Measurements from ENCODE around the gene ZNF462.
A peak's percentile ranks its signal among the peaks of the same experiment; 100 is the strongest.

The ZNF462 gene

DNA sequence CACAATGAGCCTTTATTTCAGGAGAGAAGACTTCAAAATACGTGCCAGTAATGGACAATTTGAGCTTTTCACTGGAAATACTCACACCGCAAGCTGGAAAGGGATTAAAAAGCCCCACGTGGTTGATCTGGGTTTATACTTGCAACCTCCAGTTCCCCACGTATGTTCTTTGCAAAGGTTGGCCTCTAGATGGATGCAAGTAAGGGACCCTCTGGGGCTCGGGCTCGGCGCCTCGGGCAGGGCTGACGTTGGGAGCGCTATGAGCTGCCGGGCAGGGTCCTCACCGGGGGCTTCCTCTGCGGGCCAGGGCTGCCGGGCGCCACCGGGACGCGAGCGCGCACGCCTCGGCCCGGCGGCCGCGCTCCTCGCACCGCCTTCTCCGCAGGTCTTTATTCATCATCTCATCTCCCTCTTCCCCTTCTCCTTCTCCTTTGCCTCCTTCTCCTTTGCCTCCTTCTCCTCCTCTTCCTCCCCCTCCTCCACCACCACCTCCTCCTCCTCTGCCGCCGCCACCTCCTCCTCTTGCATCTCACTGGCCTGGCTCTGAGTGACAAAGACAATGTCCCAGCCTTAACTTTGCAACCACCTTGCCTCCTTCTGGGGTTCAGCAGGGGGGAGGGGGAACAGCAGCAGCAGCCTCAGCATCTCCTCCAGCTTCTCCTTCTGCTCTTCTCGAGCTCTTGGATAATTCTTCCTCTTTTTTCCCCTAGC lies 701 bp upstream of the ZNF462 start:
- no peak for DNase-seq

DNA sequence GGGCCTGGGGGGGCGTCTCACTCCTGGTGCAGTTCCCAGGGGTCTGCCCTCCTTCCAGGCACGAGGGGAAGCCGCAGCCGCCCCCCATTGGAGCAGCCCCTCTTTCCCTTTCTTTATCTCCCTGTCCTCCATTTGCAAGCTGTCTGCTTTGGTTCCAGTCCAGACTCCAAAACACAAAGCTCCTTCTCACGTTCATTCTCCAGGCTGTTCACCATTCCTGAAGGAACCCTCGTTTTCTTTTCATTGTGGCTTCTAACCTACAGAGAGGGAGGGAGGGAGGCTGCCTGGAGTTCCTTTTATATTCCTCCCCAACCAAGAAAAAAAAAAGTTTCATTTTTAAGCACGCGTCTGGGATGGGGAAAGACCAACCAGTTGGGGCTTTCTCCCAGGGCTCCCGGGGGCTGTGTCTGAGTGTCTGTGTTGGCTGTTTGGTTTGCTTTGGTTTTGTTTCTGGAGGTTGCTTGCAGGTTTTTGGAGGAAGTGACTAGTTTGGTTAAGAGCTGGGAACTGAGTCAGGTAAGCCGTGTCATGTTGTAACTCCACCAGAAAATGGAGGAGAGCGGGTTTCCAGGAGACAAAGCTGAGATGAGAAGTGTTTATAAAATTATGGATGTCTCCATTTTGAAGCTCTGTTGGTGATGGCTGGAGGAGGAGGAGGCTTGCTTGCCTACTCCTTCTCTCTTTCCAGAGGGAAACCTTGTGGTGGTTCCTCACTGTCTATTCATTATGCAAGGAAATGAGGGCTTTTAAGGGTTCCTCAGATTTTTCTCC lies 1.6 kb downstream of the ZNF462 start:
- peak; percentile 7 for DNase-seq

DNA sequence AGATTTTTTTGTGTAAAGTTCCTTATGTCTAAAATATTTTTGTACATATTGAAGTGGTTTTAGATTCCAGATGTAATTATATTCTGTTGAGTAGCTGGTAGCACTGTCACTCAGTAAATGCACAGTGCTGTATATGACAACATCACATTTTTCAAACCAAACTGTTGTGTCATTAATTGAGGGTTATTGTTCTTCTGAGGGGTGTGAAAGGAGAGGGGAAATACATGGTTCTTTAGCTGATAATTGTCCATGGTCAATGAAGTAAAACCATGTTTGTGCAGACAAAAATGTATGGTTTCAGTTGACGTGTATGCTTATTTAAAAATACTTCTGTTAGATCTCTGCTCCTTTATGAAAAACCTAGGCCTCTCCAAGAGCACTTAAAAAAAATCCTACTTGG lies 3.3 kb downstream of the ZNF462 start:
- no peak for DNase-seq

DNA sequence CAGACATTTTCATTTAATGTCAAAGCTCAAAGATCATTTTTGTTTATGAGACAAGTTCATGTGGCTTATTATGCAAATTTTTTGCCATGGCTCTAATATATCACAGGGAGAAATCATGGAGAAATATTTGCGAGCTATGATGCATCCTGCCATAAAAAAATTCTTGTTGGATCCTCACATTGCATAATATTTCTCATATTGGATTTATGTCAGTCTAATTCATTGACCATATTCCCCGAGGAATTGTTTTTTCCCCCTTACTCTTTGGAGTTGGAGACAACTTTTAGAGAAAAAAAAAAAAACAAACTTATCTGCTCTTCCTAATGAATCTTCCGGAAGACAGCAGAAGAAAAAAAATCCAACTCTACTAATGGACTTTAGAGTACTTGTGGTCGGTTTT lies 4.3 kb downstream of the ZNF462 start:
- DNase-seq = no peak

DNA sequence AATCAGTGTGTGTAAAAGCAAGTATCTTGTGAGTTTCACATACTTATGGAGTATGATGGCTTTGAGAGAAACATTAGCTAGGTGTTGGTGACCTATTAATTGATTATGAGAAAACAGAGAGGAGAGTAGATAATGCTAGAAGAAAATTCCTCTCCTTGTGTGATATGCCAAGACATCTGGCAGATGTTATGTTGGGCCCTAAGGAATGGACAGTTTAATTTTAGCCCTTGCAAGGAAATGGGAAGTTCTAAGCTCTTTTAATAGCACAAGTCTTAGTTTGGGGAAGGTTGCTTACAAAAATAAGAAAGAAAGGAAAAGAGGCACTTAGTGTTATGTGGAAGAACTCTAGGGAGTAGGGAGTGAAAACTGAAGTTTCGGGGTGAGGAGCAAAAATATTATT lies 5.1 kb downstream of the ZNF462 start:
- no peak for DNase-seq

DNA sequence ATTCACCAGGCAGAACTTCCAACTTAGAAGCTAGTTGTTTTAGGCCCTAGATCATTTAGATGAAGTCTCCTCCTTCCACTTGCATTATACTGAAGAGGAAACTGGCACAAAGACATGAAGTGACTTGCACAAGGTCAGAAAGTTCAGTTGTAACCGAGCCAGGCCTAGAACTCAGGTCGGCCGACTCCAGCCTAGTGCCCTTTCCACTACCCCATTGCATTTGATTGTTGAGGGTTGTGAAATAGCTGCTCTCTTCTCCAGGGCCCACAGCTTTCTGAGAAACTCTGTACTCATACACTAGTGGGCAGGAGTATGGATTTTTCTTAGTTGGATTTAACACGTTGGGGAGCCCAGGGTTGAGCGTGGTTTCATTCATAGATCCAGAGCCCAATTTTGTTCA lies 5.6 kb downstream of the ZNF462 start:
- DNase-seq = no peak

DNA sequence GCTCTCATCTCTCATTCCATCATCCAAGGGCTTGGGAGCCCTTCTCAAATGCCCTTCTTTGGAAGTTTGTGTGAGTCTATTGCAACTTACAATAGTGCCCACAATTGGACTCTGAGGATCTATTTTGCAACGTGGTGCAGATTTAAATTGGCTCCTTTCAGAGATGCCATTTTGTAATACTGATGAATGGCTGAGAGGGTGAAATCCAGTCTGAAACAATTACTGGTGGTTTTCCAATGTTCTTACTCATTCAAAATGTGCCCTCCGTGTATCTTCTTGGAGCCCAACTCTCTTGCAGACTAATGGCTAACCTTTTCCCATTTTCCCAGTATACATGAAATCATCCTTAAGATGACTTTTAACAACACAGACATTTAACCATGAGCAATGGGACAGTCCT lies 6.1 kb downstream of the ZNF462 start:
- no peak for DNase-seq

DNA sequence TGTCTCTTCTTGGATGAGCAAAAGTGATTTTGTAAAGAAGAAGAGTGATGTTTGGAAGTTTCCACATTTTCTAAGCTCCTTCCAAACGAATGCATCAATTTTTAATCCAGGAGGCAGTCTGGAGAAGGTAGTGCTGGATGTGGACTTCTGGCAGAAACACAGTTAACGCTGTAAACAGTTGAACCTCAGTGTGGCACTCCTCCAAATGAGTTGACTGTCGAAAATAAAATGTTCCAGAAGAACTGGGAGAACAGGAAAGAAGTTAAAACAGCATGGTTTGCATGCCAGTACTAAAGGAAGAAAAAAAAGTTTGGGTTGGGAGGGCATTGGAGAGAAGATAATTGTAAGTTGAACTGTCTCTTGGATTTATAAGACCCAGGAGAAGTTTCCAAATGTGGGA lies 6.5 kb downstream of the ZNF462 start:
- no peak for DNase-seq

DNA sequence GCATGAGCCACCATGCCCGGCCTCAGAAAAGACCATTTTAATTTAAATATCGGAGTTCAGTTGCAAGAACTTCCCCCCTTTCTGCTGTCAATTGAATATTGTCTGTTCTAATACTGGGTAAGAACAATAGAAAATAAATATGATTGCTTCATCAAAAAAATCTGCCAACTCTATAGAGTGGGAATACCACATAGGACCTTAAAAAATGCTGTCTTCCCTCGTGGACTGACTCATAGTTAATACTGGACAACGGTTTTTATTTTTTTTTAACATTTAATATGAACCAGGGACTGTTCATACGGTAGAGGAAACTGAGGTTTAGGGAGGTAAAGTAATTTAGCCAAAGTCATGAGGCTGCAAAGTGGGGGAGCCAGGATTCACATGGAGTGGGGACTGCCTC lies 9.7 kb downstream of the ZNF462 start:
- no peak for DNase-seq

DNA sequence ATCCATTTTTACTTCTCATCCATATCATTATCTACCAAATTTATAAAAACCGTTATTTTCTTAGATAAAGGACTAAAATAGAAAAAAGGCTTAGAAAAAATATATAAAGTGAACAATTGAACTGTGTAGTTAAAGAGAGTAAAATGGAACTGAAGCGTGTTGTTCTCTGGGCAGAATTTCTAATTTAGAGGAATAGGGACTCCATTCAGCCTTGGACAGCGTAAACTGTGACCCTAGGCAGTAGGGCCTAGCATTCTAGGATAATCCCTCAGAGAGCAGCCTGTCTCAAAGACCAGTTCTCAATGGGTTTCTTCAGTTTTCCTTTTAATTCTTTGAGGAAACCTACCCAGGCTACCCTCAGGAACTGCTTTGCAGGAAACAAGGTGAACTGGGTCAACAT lies 11.1 kb downstream of the ZNF462 start:
- no peak for DNase-seq

DNA sequence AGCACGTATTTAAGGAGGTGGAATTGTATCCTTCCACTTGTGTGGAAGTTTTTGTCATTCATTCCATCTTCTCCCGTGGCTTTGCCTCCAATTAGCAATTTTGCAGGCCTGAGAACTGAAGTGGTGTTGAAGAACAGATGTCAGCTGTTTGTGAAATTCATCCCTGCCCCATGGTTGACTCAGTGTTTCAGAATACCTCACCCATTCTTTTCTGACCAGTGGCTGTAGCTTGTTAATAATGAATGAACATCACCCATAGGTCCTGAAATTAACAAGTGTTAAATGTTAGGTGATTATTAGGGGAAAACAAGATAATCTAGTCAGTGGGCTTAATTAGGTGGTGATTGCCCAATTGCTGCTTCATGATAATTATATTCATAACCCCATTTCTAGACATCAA lies 11.7 kb downstream of the ZNF462 start:
- no peak for DNase-seq

DNA sequence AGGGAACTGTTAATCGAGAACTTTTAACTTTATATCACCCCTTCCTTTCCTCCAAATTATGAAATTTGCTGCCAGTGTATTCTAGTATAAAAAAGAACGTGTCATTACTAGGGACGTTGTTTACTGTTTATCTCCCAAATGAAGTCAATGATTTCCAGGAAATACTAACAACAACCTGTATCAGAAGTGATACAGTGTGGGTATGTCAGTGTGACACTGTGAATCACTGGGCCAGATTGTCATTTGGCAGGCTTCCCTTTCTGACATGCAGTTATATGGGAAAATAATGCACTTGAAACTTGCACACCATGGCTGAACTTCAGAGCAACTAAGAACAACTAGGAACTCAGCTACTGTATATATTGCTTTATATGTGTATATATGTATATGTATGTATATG lies 12.6 kb downstream of the ZNF462 start:
- no peak for DNase-seq

DNA sequence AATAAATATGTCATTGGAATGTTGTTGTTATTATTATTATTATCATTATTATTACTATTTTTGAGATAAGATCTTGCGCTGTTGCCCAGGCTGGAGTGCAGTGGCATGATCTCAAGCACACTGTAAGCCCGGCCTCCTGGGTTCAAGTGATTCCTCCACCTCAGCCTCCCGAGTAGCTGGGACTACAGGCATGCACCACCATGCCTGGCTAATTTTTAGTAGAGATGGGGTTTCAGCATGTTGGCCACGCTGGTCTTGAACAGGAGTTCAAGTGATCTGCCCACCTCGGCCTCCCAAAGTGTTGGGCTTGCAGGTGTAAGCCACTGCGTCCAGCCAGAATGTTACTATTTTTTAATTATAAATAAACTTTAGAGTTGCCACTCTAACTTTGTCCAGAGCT lies 14.4 kb downstream of the ZNF462 start:
- no peak for DNase-seq

DNA sequence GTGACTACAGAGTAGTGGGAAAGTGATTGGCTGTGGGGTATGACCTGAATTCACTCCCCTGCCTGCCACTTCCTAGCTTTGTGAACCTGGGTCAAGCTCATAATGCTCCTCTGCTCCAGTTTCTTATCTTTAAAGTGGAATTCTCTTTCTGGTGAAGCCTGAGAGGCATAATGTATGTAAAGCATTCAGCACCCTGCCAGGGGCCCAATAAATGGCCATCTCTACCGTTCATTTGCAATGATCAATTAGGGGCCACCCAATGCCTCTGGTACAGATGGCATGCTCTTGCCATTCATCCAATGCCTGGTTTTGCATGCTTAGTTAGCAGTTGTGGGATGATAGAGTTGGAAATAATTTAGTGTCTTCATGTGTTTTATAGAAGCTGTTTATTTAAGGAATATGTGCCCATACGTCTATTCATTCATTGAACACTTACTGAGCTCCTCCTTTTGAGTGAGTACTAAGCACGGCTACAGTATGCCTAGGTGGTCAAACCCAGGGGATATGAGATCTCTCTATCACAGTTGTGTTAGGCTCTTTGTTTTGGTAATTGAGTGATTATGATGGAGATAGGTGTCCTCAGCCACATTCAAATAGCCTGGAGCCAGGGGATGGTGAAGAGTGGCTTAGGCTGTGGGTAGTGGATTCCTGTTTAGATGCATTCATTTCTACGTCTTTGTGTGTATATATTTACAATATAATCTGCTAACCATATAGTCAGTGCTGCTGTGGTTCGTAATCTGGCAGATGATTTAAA lies 15.3 kb downstream of the ZNF462 start:
- no peak for DNase-seq

DNA sequence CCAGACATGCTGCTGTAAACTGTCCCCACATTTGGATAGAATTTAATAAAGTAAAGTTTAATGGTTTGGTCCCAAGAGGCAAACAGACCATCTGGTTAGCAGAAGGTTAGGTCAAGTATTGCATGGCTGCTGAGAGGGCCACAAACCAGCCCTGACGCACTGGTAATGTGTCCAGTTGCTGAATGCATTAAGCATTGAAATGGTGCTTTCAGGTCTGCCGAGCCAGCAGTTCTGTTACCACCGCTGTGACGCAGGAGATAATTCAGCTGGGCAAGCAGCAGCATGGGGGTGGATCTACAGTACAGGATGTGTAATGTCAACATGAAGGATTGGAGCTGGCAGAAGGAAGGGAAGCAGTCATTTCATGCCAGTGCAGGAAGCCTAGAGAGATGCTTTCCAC lies 16.0 kb downstream of the ZNF462 start:
- no peak for DNase-seq

DNA sequence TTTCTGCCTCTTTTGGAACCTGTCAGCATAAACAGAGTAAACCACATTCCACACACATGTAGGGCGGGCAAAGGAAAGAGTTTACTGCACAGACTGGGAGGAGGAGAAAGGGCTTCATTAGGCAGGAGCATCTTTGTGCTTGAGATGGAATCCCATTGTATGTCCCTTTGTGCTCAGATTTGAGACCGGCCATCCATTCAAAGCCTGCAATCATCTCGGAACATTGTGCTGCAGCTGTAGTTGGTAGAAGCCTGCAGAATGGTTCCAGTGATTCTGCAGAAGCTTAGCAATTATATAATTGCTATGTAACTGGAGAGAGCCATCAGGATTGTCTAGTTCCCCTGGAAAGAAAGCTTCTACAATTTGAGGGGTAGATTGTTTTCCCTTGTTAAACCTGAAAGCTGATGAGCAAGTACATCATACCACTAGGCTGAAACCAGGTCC lies 16.5 kb downstream of the ZNF462 start:
- DNase-seq = no peak

DNA sequence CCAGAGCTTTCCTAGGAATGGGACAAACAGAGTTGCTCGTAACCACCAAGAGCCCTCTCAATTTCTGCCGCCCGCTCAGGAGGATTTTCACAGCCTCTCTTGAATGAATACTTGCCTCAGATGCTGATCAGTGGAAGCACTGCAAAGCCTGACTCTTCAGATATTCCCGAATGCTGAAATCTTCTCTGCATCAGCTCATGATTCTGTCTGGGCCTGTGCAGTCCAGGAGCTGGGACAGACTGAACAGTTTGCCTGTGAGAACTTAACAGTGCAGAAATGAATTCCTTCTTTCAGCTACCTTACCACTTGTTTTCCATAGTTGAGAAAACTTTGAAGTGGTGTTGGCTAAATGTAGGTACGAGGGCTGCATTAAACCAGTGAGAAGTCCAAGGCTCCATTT lies 17.1 kb downstream of the ZNF462 start:
- no peak for DNase-seq

DNA sequence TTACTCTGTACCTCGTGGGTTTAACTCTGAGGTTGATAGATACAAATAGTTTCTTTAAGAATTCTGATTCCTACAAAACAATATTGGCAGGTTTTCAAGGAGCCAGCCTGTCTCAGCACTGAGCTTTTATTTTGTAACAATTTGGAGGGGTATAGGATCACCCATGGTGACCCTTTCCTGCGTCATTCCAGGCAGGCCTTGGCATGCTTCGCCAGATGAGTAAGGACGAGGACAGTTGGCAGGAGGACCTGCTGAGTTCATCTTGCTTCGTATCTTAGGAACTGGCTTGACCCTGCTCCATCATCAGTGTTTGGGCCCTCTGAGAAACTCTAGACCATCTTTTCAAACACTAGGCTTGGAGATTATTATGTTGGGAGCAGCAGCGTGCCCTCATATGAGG lies 17.9 kb downstream of the ZNF462 start:
- DNase-seq = no peak

DNA sequence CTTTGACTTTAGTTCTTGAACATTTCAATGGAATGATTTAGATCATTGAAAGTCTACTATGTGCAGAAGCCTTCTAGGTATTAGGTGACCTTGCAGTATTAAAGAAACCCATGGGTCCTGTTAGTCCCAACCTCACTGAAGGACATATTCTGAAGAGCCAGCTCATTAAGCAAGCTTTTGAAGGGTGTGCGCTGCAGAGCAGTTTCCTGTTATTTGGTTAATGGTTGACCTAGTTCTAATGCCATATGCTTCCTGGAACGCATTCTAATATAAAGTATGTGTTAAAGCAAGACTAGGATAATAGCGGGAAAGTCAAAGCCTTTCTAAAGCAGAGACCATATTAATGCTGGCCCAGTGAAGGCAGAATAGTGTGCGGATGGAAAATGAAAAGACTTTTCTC lies 20.1 kb downstream of the ZNF462 start:
- DNase-seq = no peak

DNA sequence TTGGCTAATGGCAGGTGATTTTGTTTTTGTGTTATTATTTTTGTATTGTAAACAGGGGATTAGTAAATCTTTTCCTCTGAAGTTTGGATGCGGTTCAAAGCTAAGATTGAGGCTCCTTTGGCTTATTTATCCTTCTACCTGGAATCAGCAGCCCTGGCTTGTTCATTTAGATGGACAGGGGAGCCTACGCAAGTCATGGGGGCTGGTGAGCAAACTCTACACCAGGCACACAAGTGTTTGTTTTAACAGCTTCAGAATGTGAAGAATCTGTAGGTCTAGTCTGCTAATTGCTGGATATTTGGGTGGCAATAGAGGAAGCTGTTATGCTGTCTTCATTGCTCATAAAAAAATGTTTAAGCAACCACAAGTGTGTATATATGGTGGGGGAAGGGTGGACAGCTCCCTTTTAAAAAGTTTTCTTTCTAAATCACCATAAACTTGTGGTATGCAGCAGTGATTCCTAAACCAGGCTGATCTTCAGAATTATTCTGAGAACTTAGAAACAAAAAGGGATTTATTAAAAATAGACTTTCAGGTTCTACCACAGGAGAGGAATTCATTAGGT lies 20.7 kb downstream of the ZNF462 start:
- DNase-seq = no peak

DNA sequence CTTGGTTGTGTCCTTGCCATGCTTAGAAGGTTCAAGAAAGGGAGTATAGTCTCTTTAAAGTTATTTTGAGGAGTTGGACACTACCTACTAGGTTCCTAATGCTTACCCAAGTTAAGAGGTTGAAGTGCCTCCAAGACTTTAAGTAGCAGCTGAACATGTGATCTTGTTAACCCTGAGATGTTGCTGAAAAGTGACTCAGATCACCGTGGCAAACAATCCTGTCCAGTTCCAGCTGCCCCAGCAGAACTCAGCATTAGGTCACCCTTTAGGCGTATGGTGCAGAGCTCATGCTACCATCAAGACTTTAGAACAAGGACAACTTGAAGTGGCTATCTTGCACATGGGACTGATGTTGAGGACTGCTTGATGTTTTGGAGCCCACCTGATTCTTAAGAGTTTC lies 22.5 kb downstream of the ZNF462 start:
- DNase-seq = no peak

DNA sequence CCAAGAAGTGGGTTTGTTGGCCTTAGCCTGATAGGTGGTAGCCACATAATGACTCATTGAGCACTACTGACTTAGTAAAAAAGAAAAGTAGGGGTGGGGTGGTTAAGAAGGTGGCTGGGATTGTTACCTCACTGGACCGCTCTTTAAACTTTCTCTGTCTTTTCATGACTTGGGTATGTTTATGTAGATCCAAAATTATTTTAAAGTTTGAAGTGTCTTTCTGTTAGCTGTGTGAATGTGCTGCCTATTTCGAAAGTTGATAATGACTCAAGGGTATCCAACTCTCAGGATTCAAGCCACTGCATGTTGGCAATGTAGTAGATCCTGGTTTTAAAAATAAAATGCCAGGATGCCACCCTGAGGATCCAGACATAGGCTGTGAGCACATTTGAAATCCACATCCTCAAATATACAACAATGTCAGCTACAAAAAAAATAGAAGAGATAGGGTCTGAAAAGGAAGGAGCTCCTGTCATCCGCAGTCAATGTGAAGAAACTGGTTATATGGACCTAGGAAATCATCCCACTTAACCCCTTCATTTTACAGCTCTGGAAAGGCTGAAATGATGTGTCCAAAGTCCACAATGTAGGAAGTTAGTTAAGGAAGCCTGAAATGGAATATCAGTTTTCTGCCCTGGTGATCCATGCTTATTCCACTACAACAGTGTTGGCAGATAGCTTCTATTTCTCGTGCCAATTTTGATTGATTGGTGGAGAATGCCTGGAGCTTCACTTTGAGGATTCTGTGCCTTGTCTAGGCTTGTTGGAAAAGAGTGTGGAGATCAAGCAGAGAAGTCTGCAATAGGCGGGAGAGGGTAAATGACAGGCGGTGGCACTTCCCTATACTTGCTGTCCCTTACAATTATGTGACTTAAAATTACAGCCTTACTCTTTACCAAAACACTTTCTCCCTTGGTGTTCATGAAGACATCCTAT lies 23.4 kb downstream of the ZNF462 start:
- no peak for DNase-seq

DNA sequence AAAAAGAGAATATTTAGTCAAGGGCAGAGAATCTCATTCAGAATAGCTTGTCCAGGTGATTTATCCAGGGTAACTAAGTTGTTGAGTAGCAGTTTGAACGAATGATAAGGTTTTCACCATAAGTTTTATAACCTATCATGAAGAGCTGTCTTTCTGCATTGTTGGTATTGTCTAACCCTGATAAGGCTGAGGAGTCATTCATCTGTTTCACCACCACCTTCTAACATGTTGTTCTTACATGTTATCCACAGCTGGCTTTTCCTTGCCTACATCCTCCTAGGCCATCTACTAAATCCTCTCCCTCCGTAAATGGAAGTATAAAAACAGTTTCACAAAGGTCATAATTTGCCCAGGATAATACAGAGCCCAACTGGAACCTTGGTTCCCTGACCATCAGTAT lies 24.1 kb downstream of the ZNF462 start:
- no peak for DNase-seq

All from DMS79 (cell line).